ENCODE measurements around the gene SUPT6H.

SUPT6H gene

GRCh38 chr17:28705728-28706334 lies 43.8 kb downstream of the SUPT6H start:
- TF ChIP-seq, protein P1, sequence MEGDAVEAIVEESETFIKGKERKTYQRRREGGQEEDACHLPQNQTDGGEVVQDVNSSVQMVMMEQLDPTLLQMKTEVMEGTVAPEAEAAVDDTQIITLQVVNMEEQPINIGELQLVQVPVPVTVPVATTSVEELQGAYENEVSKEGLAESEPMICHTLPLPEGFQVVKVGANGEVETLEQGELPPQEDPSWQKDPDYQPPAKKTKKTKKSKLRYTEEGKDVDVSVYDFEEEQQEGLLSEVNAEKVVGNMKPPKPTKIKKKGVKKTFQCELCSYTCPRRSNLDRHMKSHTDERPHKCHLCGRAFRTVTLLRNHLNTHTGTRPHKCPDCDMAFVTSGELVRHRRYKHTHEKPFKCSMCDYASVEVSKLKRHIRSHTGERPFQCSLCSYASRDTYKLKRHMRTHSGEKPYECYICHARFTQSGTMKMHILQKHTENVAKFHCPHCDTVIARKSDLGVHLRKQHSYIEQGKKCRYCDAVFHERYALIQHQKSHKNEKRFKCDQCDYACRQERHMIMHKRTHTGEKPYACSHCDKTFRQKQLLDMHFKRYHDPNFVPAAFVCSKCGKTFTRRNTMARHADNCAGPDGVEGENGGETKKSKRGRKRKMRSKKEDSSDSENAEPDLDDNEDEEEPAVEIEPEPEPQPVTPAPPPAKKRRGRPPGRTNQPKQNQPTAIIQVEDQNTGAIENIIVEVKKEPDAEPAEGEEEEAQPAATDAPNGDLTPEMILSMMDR (IDR thresholded peaks at IDR 0.05; ENCODE audit: low read depth, low read length) = no peak

DNA sequence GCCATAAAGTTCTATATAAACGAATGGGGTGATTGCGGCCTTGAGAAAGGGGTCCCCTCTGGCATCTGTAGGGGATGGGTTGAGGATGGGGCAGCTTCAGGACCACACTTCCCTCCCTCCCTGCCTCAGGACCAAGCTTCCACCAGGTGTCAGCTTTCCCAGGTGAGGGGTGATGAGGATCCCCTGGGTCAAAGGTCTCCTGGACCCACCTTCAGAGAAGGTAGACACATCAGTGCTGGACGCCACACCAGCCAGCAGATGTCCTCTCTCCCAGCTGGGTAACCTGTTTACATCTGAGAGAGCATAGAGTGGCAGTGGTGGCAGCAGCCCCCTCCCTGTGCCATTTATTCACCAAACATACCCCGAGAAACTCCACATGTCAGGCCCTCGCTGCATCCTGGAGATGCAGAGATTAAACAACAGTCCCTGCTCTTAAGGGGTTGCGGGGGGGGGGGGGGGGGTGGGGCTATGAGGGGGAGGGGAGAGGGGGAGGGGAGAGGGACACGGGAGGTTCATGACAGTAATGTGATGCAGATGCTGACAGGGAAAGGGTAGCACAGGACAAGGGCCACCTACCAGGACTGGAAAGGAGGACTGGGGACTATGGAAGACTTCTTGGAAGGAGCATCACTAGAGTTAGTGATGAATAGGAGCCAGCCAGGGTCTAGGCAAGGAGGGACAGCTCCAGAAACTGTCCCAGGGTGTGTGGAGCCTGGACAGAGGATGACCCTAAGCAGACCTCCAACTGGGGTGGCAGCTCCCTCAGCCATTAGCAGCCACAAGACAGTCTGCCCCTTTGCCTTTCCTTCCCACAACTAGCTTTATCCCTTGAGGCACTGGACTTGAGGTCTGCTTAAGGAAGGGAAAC lies 44.7 kb downstream of the SUPT6H start:
- H3K4me3 ChIP-seq (replicated peaks in 1 of 2; ENCODE audit: low read depth in 2 of 2, low read length in 2 of 2) = no peak overlapping the region
- TF ChIP-seq, protein P1 (IDR thresholded peaks at IDR 0.05; ENCODE audit: low read depth, low read length) = no peak
- DNase-seq (ENCODE audit: low read depth in 2 of 2) = no peak

More at GRCh38 chr17:28705728-28706334, 43.8 kb downstream of the SUPT6H start:
- no peak for DNase-seq (ENCODE audit: low read depth in 2 of 2)
- no peak overlapping the region for H3K4me3 ChIP-seq (replicated peaks in 1 of 2; ENCODE audit: low read depth in 2 of 2, low read length in 2 of 2)

DNA sequence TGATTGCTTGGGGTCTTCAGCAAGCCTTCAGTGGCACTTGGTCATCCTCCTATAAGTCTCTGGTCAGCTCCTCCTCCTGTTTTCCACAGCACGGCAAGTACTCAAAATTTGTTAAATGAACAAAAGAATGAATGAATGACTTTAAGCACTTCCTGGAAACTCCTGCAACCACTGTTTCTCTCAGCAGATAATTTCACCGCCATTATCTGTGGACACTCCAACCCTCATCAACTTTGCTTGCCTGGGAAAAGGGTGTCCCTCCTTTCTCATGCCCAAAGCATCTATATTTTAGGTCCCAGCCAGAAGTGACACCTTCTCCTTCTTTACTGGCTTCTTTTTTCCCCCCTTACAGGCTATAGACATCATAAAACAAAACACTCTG lies 45.3 kb downstream of the SUPT6H start:
- no peak overlapping the region for H3K4me3 ChIP-seq (replicated peaks in 1 of 2; ENCODE audit: low read depth in 2 of 2, low read length in 2 of 2)
- TF ChIP-seq, protein P1 (IDR thresholded peaks at IDR 0.05; ENCODE audit: low read depth, low read length) = no peak
- DNase-seq (ENCODE audit: low read depth in 2 of 2) = no peak

DNA sequence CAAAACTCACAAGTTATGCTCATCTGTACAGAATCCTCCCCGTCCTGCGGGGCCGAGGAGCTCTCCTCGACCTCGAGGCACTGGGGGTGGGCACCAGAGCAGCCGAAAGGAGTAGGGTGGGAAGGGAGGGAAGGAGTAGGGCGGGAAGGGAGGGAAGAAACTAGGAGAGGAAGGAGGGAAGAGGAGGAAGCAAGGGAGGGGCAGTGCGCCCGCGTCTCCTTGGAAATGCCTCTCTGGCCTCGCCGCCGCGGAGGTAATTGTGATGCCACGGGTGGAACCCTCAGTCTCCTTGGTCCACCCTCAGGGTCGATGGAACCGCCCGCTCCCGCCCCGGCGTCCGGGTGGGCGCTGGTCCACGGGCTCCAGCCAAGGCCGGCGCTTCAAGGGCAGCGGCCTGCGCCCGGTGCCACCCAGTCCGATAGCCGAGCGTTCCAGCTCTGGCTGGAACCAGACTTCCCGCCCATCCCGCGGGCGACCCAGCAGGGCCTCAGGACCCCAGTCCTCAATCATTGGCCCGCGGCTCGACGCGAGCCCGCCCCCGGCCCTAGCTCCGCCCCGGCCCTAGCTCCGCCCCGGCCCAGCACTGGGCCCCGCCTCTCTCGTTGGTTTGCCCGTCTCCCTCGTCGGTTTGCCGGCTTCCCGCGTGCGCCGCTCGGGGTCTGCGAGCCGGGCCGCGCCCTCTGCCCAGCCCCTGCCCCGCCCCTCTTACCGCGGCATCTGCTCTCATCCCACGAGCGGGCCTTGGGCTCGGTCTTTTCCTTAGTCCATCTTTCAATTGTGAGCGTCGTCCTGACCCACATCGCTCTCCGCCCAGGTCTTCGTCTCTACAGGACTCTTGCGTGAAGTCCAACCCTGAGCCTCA lies 49.1 kb downstream of the SUPT6H start:
- peak; percentile 87 to 92 for DNase-seq (ENCODE audit: low read depth in 2 of 2)
- TF ChIP-seq, protein P1 (IDR thresholded peaks at IDR 0.05; ENCODE audit: low read depth, low read length) = no peak
- peak overlapping the region; percentile 44 to 60 for H3K4me3 ChIP-seq (replicated peaks in 1 of 2; ENCODE audit: low read depth in 2 of 2, low read length in 2 of 2)

GRCh38 chr17:28711723-28712031 lies 49.7 kb downstream of the SUPT6H start, which contains the start of gene PROCA1:
PROCA1 (minus strand) TSS chr17:28711888; CDS start chr17:28711660, 228 bp downstream.
- DNase-seq (ENCODE audit: low read depth in 2 of 2) = no peak
- peak within 1 kb of the TSS; percentile 44 to 60 for H3K4me3 ChIP-seq (replicated peaks in 1 of 2; ENCODE audit: low read depth in 2 of 2, low read length in 2 of 2)
- TF ChIP-seq, protein P1 (IDR thresholded peaks at IDR 0.05; ENCODE audit: low read depth, low read length) = no peak

GRCh38 chr17:28712032-28712704 lies 50.2 kb downstream of the SUPT6H start:
- H3K4me3 ChIP-seq (replicated peaks in 1 of 2; ENCODE audit: low read depth in 2 of 2, low read length in 2 of 2) = no peak overlapping the region
- TF ChIP-seq, protein P1 (IDR thresholded peaks at IDR 0.05; ENCODE audit: low read depth, low read length) = no peak
- DNase-seq (ENCODE audit: low read depth in 2 of 2) = peak in 1 of 2 donors; percentile 31
